Skin of body (tissue), 2 donors: ENCODE results near the gene LRP8. TPM values are rescaled to one million over a fixed set of nuclear protein-coding genes. Genes with fewer than 3 reads are reported as not detected.

Experiments
- DNase-seq: peaks from one replicate; lab custom pipeline; 2025; lab: John Stamatoyannopoulos, UW
- total RNA-seq: library from RNA; depleted of rRNA; stranded (reverse); fragments of >200 nt; gene quantifications from one replicate; pipeline ENCODE4 v1.2.3, GENCODE V29; 2014

The LRP8 gene
- total RNA-seq, 1 donor from 2014 or later, result 5.1 TPM

GRCh38 chr1:53324321-53324720 is 3.5 kb downstream of the LRP8 start:
- DNase-seq, result no peak

GRCh38 chr1:53323316-53323715 is 4.6 kb downstream of the LRP8 start:
- no peak for DNase-seq

- no peak for DNase-seq
Observed at GRCh38 chr1:53321776-53322602, 5.9 kb downstream of the LRP8 start.

DNA sequence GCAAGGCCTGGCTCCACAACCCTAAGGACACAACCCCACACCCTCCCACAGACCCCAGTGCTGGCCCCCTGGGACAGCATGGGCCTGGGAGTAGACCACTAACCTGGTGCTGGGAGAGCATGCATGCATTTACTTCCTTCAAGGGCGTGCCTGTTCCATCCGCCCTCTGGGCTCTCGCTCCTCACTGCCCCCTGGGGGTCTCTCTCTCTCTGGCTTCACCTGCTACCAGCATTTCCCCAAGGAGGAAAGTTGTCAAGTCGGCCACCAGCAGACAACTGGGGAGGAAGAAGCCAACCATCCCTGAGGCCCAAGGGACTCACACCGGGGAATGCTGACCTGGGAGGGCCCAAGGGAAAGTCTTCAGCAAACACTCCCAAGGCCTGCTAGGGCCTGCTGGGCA is 6.5 kb downstream of the LRP8 start:
- no peak for DNase-seq

GRCh38 chr1:53320646-53321045 is 7.2 kb downstream of the LRP8 start:
- no peak for DNase-seq

DNA sequence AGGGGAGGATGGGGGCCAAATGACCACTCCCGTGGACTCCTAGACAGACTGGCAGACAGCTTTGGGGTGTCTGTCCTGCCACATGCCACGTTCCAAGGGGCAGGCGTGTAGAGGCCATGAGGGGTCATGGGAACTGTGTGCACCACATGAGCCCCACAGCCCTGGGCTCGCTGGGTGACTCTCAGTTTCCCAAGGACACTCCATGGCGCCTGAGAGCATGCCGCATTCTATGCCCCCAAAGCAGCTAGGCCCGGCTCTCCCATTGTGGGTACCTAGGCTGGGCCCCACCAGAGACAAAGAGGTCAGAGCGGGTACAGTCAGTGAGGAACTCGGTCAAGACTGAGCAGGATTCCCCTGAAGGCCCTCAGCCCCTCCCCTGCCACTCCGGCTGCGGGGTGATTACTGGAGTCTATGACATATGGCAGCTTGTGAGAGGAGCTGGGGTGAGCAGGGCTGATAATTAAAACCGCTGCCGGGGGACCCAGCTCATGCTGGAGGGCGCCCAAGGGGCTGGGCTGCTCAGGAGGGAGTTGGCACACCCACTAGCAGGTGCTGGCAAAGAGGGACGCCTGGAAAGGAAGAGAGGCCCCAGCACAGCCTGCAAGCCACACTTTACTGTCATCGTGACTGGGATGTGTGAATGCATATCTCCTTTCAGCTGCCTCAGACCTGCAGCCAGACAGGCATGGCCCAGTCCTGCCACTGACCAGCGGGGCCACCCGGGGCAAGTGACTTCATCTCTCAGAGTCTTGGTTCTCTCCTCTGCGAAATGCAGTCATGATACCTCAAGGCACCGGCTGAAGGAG is 8.4 kb downstream of the LRP8 start:
- no peak for DNase-seq

GRCh38 chr1:53317646-53318539 is 10.0 kb downstream of the LRP8 start:
- DNase-seq, result no peak

DNA sequence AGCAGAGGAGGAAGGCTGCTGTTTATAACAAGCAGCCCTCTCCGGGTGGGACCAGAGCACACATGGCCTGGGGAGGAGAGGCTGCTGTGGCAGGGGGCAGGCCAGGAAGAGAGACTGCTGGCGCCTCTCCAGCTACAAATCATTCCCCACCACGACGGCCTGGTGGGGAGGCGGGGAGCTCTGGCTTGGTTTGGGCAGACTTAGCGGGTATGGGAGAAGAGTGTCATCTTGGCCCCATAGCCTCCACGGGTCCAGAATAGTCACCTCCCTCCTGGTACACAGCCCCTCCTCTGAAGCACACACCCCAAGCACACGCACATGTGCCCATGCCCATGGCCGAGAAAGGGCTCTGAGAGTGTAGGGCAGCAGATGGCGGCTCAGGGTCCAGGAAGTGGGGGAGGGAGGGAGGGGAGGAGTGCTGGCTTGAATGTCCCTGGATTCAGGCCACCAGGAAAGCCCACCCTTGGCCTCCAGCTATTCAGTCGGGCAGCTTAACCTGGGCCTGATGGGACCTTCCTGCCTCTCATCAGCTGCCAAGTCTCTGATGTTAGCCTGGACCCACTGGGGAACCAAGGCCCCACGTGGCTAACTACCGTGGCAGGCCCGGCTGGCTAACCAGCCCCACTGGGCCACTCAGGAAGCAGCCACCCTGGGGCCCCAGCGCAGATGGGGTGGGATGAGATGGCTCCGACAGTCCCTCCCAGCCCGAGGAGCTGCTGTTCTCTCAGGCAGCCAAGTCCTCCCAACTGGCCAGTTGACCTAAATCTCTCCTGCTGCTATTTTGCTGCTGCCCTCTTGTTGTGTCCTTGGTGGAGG is 10.9 kb downstream of the LRP8 start:
- DNase-seq, result no peak

GRCh38 chr1:53316424-53316765 is 11.5 kb downstream of the LRP8 start:
- no peak for DNase-seq

DNA sequence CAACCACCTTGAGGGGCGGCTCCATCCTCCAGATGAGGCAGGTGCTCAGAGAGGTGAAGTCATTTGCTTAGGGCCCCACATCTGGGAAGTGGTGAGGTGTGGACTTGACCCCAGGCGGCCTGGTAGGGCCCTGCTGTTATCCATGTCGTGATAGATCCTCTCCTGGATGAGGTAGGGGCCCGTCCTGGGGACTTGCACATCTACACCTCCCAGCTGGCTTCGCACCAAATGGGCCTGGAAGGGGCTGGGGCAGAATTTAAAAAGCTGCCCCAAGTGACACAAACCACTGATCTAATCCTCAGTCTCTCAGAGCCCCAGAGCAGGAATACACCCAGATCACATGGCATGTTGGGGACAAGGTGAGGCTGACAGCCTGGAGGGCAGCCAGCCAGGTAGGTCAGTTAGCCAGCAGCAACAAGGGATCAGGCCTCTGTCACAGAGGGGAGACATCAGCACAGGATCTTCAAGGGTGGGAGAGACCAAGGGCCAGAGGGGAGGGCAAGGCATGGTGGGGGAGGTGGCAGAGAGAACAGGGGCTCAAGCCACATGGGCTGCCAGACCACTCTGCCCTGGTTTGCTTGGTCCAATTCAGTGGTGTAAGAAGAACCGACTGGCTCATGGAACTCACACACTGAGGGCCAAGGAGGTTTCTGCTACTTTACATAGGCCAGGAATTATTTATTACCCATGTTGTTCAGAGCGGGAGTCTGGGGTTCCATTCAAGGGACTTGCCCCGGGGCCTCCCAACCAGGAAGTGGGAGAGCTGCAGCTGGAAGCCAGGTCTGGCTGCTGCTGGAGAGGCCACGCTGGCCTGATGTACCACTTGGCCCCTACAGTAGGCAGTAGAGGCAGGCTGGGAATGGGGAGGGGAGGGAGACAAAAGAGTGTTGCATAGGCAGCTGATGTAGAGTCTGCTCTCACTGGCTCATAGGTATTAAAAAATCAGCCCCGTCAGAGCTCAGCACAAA is 12.1 kb downstream of the LRP8 start:
- no peak for DNase-seq

DNA sequence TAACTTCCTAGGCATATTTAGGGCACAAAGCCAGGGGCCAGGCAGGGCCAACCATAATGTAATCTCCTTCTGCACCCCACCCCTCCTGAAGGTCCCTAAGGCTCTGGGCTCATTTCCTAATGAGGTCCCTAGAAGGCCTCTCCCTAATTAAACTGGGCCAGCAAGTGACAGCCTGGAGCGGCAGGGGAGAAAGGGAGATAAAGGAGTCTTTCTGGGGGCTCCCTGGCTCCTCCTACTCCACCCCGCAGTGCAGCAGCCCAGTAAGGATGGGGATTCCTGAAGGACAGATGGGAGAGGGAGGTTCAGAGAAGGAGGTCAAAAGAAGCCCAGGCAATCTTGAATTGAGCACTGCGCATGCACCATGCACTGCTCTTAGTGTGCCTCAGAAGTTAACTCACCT is 12.8 kb downstream of the LRP8 start:
- DNase-seq, result no peak

DNA sequence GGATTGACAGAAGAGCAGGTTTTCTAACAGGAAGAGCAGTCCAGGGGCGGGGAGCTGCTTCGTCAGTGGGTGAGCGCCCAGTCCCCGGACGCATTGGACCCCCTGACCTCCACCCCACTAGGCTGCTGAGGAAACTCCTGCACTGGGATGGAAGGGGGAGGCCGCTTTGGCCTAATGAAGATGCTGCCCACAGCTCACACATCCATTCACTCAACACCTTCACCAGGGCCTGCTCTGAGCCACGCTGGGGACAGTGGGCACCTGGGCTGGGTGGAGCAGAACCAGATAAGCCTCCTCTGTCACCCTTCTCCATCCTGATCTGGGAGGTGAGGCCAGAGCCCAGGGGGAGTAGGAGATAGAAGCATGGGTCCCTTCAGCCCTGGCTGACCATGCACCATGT is 13.3 kb downstream of the LRP8 start:
- DNase-seq, result no peak

- DNase-seq, result no peak
Observed at GRCh38 chr1:53314096-53314495, 13.8 kb downstream of the LRP8 start.

- no peak for DNase-seq
Observed at GRCh38 chr1:53313556-53313955, 14.3 kb downstream of the LRP8 start.

GRCh38 chr1:53311702-53312305 is 16.1 kb downstream of the LRP8 start:
- no peak for DNase-seq

DNA sequence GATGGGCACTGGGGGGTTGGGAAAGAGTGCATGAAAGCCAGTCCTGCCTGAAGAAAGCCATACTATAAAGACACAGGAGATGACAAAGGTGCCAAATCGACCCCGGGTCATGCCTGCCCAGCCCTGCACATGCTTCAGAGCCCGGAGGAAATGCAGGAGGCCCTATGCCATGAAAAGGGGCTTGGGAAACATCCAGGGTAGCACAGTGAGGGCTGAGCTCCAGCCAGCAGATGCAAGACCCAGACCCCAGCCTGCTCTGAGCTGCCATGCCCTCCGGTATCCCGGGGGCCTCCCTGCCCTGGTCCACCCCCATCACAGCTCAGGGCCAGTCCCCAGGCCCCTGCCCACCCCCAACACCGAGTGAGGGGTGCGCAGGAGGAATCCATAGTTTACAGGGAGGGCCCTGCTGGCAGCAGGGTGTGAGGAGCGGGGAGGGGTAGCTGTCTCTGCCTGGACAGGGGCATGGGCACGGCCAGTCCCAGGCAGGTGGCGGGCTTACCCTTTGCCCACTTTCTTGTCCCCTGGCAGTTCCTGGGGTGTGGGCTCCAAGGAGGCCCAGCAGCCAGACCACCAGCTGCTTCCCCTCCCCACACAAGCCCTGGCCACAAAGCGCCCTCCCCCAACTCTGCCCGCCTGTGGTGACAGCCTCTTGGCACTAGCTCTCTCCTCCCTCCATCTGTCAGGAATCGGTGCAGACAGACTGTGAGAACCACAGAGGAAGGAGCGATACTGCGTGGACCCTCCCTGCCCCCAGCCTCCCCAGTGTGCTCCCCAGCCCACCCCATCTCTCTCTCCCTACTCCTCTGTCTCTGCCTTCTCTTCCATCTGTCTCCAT is 16.8 kb downstream of the LRP8 start:
- no peak for DNase-seq

DNA sequence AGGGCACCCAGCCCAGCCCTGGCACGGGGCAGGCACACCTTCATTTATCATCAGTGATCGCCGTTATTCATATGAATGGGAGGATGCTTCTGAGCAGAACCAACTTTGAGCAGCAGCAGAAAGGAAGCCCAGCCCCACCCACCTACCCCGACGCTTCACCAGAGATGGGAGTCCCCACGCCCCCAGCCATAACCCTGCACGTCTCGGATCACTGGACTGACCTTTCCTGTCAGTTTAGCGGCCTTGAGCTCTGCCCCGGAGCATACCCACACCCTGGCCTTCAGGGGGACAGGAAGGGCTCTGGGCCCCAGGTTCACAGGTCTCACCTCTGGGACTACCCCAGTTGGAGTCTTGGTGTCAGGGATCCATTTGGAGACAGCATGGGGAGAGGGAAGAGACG is 18.1 kb downstream of the LRP8 start:
- DNase-seq, result no peak

DNA sequence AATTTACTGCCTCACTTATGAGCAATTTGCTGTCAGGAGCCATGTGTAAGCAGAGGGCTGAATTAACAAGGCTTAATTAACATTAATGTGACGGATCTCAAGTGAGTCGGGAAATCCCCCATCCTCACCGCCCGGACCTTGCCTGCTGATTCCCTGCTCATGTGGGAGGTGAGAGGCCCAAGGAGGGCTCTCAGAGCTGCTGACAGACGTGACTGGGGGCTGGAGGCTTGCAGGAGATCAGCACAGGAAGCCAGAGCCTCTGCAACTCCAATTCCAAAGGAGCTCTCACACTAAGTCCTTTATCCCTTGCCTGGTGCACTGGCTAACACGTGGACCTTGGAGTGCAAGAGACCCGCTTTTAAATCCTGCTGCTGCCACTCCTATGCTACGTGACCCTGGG is 19.4 kb downstream of the LRP8 start:
- no peak for DNase-seq
